NCI-H2107 (cell line): ENCODE data around the gene FBXL19.
"Not testable (repeated sequence)": the region's sequence is repeated elsewhere in the genome, so short reads cannot be mapped to it uniquely, and the experiment has no call there.

Experiments
- DNase-seq: peaks from one replicate; lab custom pipeline; 2025; lab: John Stamatoyannopoulos, UW

The FBXL19 gene

GRCh38 chr16:30922960-30923535 lies 324 bp upstream of the FBXL19 start:
- DNase-seq = peak; percentile 95

- DNase-seq = no peak
Observed at GRCh38 chr16:30924076-30924912, 922 bp downstream of the FBXL19 start.

- no peak for DNase-seq
Observed at GRCh38 chr16:30924913-30925631, 1.7 kb downstream of the FBXL19 start.

GRCh38 chr16:30925632-30925987 lies 2.2 kb downstream of the FBXL19 start:
- DNase-seq = no peak

- DNase-seq = no peak
Observed at GRCh38 chr16:30925995-30926811, 2.8 kb downstream of the FBXL19 start.

- DNase-seq = no peak
Observed at GRCh38 chr16:30926937-30927788, 3.8 kb downstream of the FBXL19 start.

- DNase-seq = peak; percentile 37
Observed at GRCh38 chr16:30927789-30928378, 4.5 kb downstream of the FBXL19 start.

- DNase-seq = no peak
Observed at GRCh38 chr16:30928390-30928789, 5.0 kb downstream of the FBXL19 start.

GRCh38 chr16:30929167-30929566 lies 5.8 kb downstream of the FBXL19 start:
- DNase-seq = no peak

- no peak for DNase-seq
Observed at GRCh38 chr16:30930160-30930571, 6.8 kb downstream of the FBXL19 start.

- no peak for DNase-seq
Observed at GRCh38 chr16:30931068-30931650, 7.8 kb downstream of the FBXL19 start.

GRCh38 chr16:30934827-30935557 lies 11.6 kb downstream of the FBXL19 start:
- DNase-seq = no peak

- DNase-seq = no peak
Observed at GRCh38 chr16:30937692-30938091, 14.3 kb downstream of the FBXL19 start.

GRCh38 chr16:30939571-30939970 lies 16.2 kb downstream of the FBXL19 start:
- DNase-seq = not testable (repeated sequence)

- DNase-seq = no peak
Observed at GRCh38 chr16:30941600-30942425, 18.4 kb downstream of the FBXL19 start.

GRCh38 chr16:30942426-30942806 lies 19.0 kb downstream of the FBXL19 start:
- DNase-seq = no peak

GRCh38 chr16:30944352-30944751 lies 21.0 kb downstream of the FBXL19 start:
- DNase-seq = no peak

- no peak for DNase-seq
Observed at GRCh38 chr16:30946671-30947540, 23.5 kb downstream of the FBXL19 start.
